HG02759 (cell line): ENCODE results near the gene MREG.
A peak's percentile ranks its signal among the peaks of the same experiment; 100 is the strongest.

Experiments
- ATAC-seq: cut with Tn5 transposase; IDR thresholded peaks from one replicate; pipeline ENCODE4 v1.9.1; 2021; ENCODE audit warnings: mild to moderate bottlenecking, moderate library complexity; ENCODE audit not compliant: unreplicated experiment

The MREG gene

GRCh38 chr2:215920244-215921100, 92.9 kb downstream of the MREG start:
- peak; percentile 76 for ATAC-seq

- no peak for ATAC-seq
Observed at GRCh38 chr2:215919624-215920243, 93.6 kb downstream of the MREG start.

GRCh38 chr2:215918901-215919599, 94.3 kb downstream of the MREG start:
- ATAC-seq, result no peak

GRCh38 chr2:215917953-215918620, 95.3 kb downstream of the MREG start:
- ATAC-seq, result peak; percentile 75

GRCh38 chr2:215915441-215915840, 97.9 kb downstream of the MREG start:
- no peak for ATAC-seq

- ATAC-seq, result no peak
Observed at GRCh38 chr2:215914777-215915165, 98.6 kb downstream of the MREG start.

- no peak for ATAC-seq
Observed at GRCh38 chr2:215914054-215914776, 99.1 kb downstream of the MREG start.

- no peak for ATAC-seq
Observed at GRCh38 chr2:215912299-215912842, 101.0 kb downstream of the MREG start.

- ATAC-seq, result no peak
Observed at GRCh38 chr2:215911301-215912085, 101.9 kb downstream of the MREG start.

- ATAC-seq, result no peak
Observed at GRCh38 chr2:215910180-215910579, 103.2 kb downstream of the MREG start.

GRCh38 chr2:215907147-215907546, 106.2 kb downstream of the MREG start:
- no peak for ATAC-seq

GRCh38 chr2:215906458-215906857, 106.9 kb downstream of the MREG start:
- ATAC-seq, result no peak

- ATAC-seq, result no peak
Observed at GRCh38 chr2:215905691-215906090, 107.7 kb downstream of the MREG start.

- no peak for ATAC-seq
Observed at GRCh38 chr2:215904101-215904500, 109.2 kb downstream of the MREG start.

GRCh38 chr2:215903203-215903602, 110.1 kb downstream of the MREG start:
- ATAC-seq, result no peak

- ATAC-seq, result no peak
Observed at GRCh38 chr2:215901796-215902195, 111.6 kb downstream of the MREG start.

- peak; percentile 79 for ATAC-seq
Observed at GRCh38 chr2:215900843-215901242, 112.5 kb downstream of the MREG start.

- no peak for ATAC-seq
Observed at GRCh38 chr2:215900203-215900611, 113.1 kb downstream of the MREG start.
